ENCODE measurements around the gene CFAP46. TPM values are rescaled to one million over a fixed set of nuclear protein-coding genes. Genes with fewer than 3 reads are reported as not detected.

CFAP46 gene
- polyA plus RNA-seq, 1 donor from 2014 or later, result 2.6 TPM

- no peaks in the 10 kb centered on the region for H3K79me2 ChIP-seq (replicated peaks; ENCODE audit: insufficient read depth, low read length)
- TF ChIP-seq, protein P1, sequence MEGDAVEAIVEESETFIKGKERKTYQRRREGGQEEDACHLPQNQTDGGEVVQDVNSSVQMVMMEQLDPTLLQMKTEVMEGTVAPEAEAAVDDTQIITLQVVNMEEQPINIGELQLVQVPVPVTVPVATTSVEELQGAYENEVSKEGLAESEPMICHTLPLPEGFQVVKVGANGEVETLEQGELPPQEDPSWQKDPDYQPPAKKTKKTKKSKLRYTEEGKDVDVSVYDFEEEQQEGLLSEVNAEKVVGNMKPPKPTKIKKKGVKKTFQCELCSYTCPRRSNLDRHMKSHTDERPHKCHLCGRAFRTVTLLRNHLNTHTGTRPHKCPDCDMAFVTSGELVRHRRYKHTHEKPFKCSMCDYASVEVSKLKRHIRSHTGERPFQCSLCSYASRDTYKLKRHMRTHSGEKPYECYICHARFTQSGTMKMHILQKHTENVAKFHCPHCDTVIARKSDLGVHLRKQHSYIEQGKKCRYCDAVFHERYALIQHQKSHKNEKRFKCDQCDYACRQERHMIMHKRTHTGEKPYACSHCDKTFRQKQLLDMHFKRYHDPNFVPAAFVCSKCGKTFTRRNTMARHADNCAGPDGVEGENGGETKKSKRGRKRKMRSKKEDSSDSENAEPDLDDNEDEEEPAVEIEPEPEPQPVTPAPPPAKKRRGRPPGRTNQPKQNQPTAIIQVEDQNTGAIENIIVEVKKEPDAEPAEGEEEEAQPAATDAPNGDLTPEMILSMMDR (IDR thresholded peaks at IDR 0.05; ENCODE audit: poor library complexity, severe bottlenecking), result no peak
- TF ChIP-seq EP300 (conservative IDR thresholded peaks at IDR 0.05; ENCODE audit: poor library complexity, severe bottlenecking) (no peak), MXI1 (conservative IDR thresholded peaks at IDR 0.05; ENCODE audit: poor library complexity, severe bottlenecking) (no peak), EZH2 (IDR thresholded peaks at IDR 0.05; ENCODE audit: borderline replicate concordance, insufficient read depth, low read length, poor library complexity, severe bottlenecking) (no peak), TAF1 (IDR thresholded peaks at IDR 0.05; ENCODE audit: low read depth) (no peak), REST (IDR thresholded peaks at IDR 0.05; ENCODE audit: borderline replicate concordance) (no peak), SMC3 (conservative IDR thresholded peaks at IDR 0.05; ENCODE audit: poor library complexity) (no peak), POLR2AphosphoS5 (IDR thresholded peaks at IDR 0.05) (no peak), RAD21 (conservative IDR thresholded peaks at IDR 0.05) (no peak)
- H3K9ac ChIP-seq (ENCODE audit: low read length), result no peak overlapping the region
Measured at GRCh38 chr10:132849546-132850031, 92.8 kb downstream of the CFAP46 start.

GRCh38 chr10:132848951-132849545 lies 93.3 kb downstream of the CFAP46 start:
- Histone ChIP-seq H3K36me3 (ENCODE audit: insufficient read depth, low read length) (no peaks in the 10 kb centered on the region), H3K27me3 (ENCODE audit: insufficient read depth, low read depth, low read length) (no peaks in the 10 kb centered on the region), H3K4me3 (ENCODE audit: low read length) (no peak overlapping the region), H3K9me3 (ENCODE audit: low read length) (no peaks in the 10 kb centered on the region), H3K4me2 (ENCODE audit: low read length) (no peak overlapping the region), H3K27ac (ENCODE audit: low read length) (no peak overlapping the region), H3K9me2 (ENCODE audit: insufficient read depth, low read length) (no peaks in the 10 kb centered on the region), H2AFZ (ENCODE audit: low read depth, low read length) (no peak overlapping the region), H3K79me2 (replicated peaks; ENCODE audit: insufficient read depth, low read length) (no peaks in the 10 kb centered on the region), H4K20me1 (ENCODE audit: insufficient read depth) (no peaks in the 10 kb centered on the region), H3F3A (ENCODE audit: insufficient read depth, low read length, poor library complexity, severe bottlenecking) (no peaks in the 10 kb centered on the region), H3K9ac (ENCODE audit: low read length) (no peak overlapping the region)
- no peak for TF ChIP-seq TAF1 (IDR thresholded peaks at IDR 0.05; ENCODE audit: low read depth)
- TF ChIP-seq, protein P1 (IDR thresholded peaks at IDR 0.05; ENCODE audit: poor library complexity, severe bottlenecking), result no peak
- TF ChIP-seq EP300 (conservative IDR thresholded peaks at IDR 0.05; ENCODE audit: poor library complexity, severe bottlenecking), result no peak
- no peak for TF ChIP-seq MXI1 (conservative IDR thresholded peaks at IDR 0.05; ENCODE audit: poor library complexity, severe bottlenecking)
- no peak for TF ChIP-seq SMC3 (conservative IDR thresholded peaks at IDR 0.05; ENCODE audit: poor library complexity)
- no peak for TF ChIP-seq POLR2AphosphoS5 (IDR thresholded peaks at IDR 0.05)
- TF ChIP-seq RAD21 (conservative IDR thresholded peaks at IDR 0.05), result no peak
- TF ChIP-seq EZH2 (IDR thresholded peaks at IDR 0.05; ENCODE audit: borderline replicate concordance, insufficient read depth, low read length, poor library complexity, severe bottlenecking), result no peak
- TF ChIP-seq REST (IDR thresholded peaks at IDR 0.05; ENCODE audit: borderline replicate concordance), result no peak

More at GRCh38 chr10:132849546-132850031, 92.8 kb downstream of the CFAP46 start:
- H3K9me2 ChIP-seq (ENCODE audit: insufficient read depth, low read length), result no peaks in the 10 kb centered on the region
- no peak overlapping the region for H3K4me3 ChIP-seq (ENCODE audit: low read length)
- no peaks in the 10 kb centered on the region for H4K20me1 ChIP-seq (ENCODE audit: insufficient read depth)
- H3K27ac ChIP-seq (ENCODE audit: low read length), result no peak overlapping the region
- no peak overlapping the region for H3K4me2 ChIP-seq (ENCODE audit: low read length)
- H3K27me3 ChIP-seq (ENCODE audit: insufficient read depth, low read depth, low read length), result no peaks in the 10 kb centered on the region
- no peaks in the 10 kb centered on the region for H3F3A ChIP-seq (ENCODE audit: insufficient read depth, low read length, poor library complexity, severe bottlenecking)
- H2AFZ ChIP-seq (ENCODE audit: low read depth, low read length), result no peak overlapping the region
- H3K36me3 ChIP-seq (ENCODE audit: insufficient read depth, low read length), result no peaks in the 10 kb centered on the region
- no peaks in the 10 kb centered on the region for H3K9me3 ChIP-seq (ENCODE audit: low read length)

Measured in neural cell (in vitro differentiated cells).